ENCODE results near the gene TFDP1. TPM values are rescaled to one million over a fixed set of nuclear protein-coding genes. Genes with fewer than 3 reads are reported as not detected.

TFDP1 gene
- total RNA-seq, 3 donors from 2014 or later (not counting 1 experiment from before 2014, with no cell fraction given) = 26.3 to 44.3 (median 29.2) TPM

DNA sequence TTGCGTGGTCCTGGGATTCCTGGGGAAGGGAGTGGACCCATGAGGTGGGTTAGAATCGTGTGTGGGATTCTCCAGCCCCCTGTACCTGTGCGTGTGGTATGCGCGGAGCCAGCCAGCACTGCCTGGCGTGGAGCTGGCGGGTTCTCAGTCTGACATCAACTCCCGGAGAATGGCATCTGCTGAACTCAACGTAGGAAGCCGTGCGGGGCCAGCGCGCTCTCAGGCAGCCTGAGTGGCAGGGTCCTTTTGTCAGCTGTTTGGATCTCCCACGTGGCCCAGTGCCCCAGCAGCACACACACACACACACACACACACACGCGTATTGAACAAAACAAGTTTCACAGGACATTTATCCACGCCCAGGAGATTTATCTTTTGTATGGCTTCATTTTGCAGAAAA, 45.3 kb downstream of the TFDP1 start:
- H3K4me1 Mint-ChIP-seq = peaks cover 0 to 13% of the 10 kb centered on the region in 2 donors
- no peak for ATAC-seq
- Histone ChIP-seq H3K4me1 (ENCODE audit: control insufficient read depth, insufficient read depth, low read length) (no peaks in the 10 kb centered on the region), H3K27me3 (ENCODE audit: control insufficient read depth, insufficient read depth, low read length) (no peaks in the 10 kb centered on the region), H3K9me3 (ENCODE audit: control insufficient read depth, insufficient read depth, low read length) (no peaks in the 10 kb centered on the region), H3K27ac (ENCODE audit: low read length) (no peak overlapping the region), H3K4me3 (ENCODE audit: low read length) (no peak overlapping the region), H3K36me3 (ENCODE audit: control insufficient read depth, insufficient read depth, low read length) (peaks cover 13% of the 10 kb centered on the region)
- intact Hi-C loops (cut with micrococcal nuclease) = no loop called here
- no peak overlapping the region for H3K4me3 Mint-ChIP-seq
- no peaks in the 10 kb centered on the region for H3K9me3 Mint-ChIP-seq
- no peaks in the 10 kb centered on the region for H3K36me3 Mint-ChIP-seq
- DNase-seq = no peak
- 98% methylated on average over 15 of the region's 17 CpGs for WGBS (ENCODE audit: insufficient coverage)
- no peaks in the 10 kb centered on the region for H3K27me3 Mint-ChIP-seq (ENCODE audit: low read depth in 2 of 2)
- H3K27ac Mint-ChIP-seq = no peak overlapping the region
- TF ChIP-seq, protein P1, sequence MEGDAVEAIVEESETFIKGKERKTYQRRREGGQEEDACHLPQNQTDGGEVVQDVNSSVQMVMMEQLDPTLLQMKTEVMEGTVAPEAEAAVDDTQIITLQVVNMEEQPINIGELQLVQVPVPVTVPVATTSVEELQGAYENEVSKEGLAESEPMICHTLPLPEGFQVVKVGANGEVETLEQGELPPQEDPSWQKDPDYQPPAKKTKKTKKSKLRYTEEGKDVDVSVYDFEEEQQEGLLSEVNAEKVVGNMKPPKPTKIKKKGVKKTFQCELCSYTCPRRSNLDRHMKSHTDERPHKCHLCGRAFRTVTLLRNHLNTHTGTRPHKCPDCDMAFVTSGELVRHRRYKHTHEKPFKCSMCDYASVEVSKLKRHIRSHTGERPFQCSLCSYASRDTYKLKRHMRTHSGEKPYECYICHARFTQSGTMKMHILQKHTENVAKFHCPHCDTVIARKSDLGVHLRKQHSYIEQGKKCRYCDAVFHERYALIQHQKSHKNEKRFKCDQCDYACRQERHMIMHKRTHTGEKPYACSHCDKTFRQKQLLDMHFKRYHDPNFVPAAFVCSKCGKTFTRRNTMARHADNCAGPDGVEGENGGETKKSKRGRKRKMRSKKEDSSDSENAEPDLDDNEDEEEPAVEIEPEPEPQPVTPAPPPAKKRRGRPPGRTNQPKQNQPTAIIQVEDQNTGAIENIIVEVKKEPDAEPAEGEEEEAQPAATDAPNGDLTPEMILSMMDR (IDR thresholded peaks at IDR 0.05) = no peak

DNA sequence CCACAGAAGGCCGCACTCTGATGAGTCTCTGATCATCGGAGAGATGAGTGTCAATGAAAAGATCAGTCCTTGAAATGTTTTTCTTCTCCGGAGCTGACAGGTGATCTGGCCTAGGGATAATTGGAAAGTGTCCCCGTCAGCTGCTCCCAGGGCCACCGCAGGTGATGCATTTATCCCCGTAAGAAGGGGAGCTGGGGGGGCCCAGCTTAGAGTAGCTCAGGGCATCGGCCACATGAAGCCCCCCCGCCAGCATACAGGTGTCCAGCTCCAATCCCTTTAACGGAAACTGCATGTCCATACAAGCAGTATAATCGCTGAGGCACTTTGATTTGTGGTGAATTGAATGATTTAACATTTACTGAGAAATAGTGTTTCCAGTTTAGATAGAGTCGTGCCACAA, 45.7 kb downstream of the TFDP1 start:
- Mint-ChIP-seq H3K4me3 (no peak overlapping the region), H3K4me1 (peaks cover 0 to 13% of the 10 kb centered on the region in 2 donors), H3K9me3 (no peaks in the 10 kb centered on the region), H3K27me3 (ENCODE audit: low read depth in 2 of 2) (no peaks in the 10 kb centered on the region), H3K27ac (no peak overlapping the region), H3K36me3 (no peaks in the 10 kb centered on the region)
- no peak overlapping the region for H3K4me3 ChIP-seq (ENCODE audit: low read length)
- WGBS (ENCODE audit: insufficient coverage) = 97% methylated on average over 11 of the region's 11 CpGs
- no peaks in the 10 kb centered on the region for H3K9me3 ChIP-seq (ENCODE audit: control insufficient read depth, insufficient read depth, low read length)
- no peak for DNase-seq
- no peaks in the 10 kb centered on the region for H3K27me3 ChIP-seq (ENCODE audit: control insufficient read depth, insufficient read depth, low read length)
- H3K27ac ChIP-seq (ENCODE audit: low read length) = no peak overlapping the region
- ATAC-seq = no peak
- TF ChIP-seq, protein P1 (IDR thresholded peaks at IDR 0.05) = no peak
- H3K4me1 ChIP-seq (ENCODE audit: control insufficient read depth, insufficient read depth, low read length) = no peaks in the 10 kb centered on the region
- peaks cover 13% of the 10 kb centered on the region for H3K36me3 ChIP-seq (ENCODE audit: control insufficient read depth, insufficient read depth, low read length)
- intact Hi-C loops (cut with micrococcal nuclease) = no loop called here

DNA sequence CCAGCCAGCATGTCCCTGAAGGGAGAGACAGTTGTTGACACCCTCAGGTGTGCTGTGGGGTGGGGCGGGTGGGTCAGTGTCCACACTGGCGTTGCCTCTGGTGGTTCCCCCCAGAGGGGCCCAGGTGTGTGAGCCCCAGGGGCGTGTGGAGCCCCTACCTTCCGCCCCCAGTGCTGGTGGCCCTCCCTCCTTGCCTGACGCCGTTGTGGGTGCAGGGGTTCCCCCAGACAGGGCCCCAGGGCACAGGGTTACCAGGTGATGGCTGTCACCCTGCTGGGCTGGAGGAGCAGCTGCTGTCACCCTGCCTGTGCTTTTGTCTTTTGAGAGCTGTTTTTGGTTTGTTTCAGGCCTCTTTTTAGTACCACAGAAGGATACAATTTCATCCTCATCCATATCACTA, 46.3 kb downstream of the TFDP1 start:
- H3K9me3 ChIP-seq (ENCODE audit: control insufficient read depth, insufficient read depth, low read length) = no peaks in the 10 kb centered on the region
- H3K4me1 ChIP-seq (ENCODE audit: control insufficient read depth, insufficient read depth, low read length) = no peaks in the 10 kb centered on the region
- no peaks in the 10 kb centered on the region for H3K27me3 ChIP-seq (ENCODE audit: control insufficient read depth, insufficient read depth, low read length)
- H3K4me3 ChIP-seq (ENCODE audit: low read length) = no peak overlapping the region
- Mint-ChIP-seq H3K4me1 (peaks cover 0 to 13% of the 10 kb centered on the region in 2 donors), H3K36me3 (no peaks in the 10 kb centered on the region), H3K27ac (no peak overlapping the region), H3K27me3 (ENCODE audit: low read depth in 2 of 2) (no peaks in the 10 kb centered on the region), H3K4me3 (no peak overlapping the region), H3K9me3 (no peaks in the 10 kb centered on the region)
- intact Hi-C loops (cut with micrococcal nuclease) = no loop called here
- peaks cover 13% of the 10 kb centered on the region for H3K36me3 ChIP-seq (ENCODE audit: control insufficient read depth, insufficient read depth, low read length)
- H3K27ac ChIP-seq (ENCODE audit: low read length) = no peak overlapping the region
- no peak for ATAC-seq
- TF ChIP-seq, protein P1 (IDR thresholded peaks at IDR 0.05) = no peak
- DNase-seq = no peak
- WGBS (ENCODE audit: insufficient coverage) = 85% methylated on average over 6 of the region's 6 CpGs

DNA sequence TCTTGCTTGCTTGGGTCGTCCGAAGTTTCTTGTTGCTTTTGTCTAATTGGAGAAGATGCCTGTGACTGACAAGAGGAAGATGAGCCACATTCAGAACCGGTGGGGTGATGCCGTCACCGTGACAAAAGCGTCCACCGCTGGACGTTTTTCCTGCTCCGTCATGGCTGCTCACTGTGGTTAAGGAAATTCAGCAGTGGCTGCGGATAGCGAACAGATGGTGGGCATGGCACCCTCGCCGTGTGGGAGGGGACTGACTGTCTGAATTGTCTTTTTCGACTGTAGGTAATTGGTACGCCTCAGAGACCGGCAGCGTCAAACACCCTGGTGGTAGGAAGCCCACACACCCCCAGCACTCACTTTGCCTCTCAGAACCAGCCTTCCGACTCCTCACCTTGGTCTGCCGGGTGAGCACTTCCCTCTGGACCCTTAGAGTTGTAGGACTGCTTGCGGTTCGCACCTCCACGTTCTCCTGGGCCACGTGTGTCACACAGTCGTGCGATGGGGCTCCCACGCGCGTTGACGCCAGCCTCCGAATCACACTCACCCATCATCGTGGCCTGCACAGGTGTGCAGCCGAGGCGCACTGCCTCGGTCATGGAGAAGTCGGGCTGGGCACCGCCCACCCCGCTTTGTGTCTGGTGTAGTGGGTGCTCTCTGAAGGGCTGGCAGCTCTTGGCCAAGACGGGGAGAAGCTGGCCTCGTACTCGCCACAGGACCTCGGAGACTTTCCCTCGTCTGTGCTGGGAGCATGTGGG, 47.0 kb downstream of the TFDP1 start:
- Mint-ChIP-seq H3K36me3 (no peaks in the 10 kb centered on the region), H3K4me3 (no peak overlapping the region), H3K9me3 (no peaks in the 10 kb centered on the region), H3K27ac (no peak overlapping the region), H3K4me1 (peaks cover 0 to 13% of the 10 kb centered on the region in 2 donors), H3K27me3 (ENCODE audit: low read depth in 2 of 2) (no peaks in the 10 kb centered on the region)
- no peak overlapping the region for H3K27ac ChIP-seq (ENCODE audit: low read length)
- peaks cover 16% of the 10 kb centered on the region for H3K36me3 ChIP-seq (ENCODE audit: control insufficient read depth, insufficient read depth, low read length)
- no peaks in the 10 kb centered on the region for H3K9me3 ChIP-seq (ENCODE audit: control insufficient read depth, insufficient read depth, low read length)
- TF ChIP-seq, protein P1 (IDR thresholded peaks at IDR 0.05) = no peak
- intact Hi-C loops (cut with micrococcal nuclease) = no loop called here
- DNase-seq (no peak), ATAC-seq (no peak)
- no peaks in the 10 kb centered on the region for H3K27me3 ChIP-seq (ENCODE audit: control insufficient read depth, insufficient read depth, low read length)
- WGBS (ENCODE audit: insufficient coverage) = 96% methylated on average over 42 of the region's 42 CpGs
- no peak overlapping the region for H3K4me3 ChIP-seq (ENCODE audit: low read length)
- no peaks in the 10 kb centered on the region for H3K4me1 ChIP-seq (ENCODE audit: control insufficient read depth, insufficient read depth, low read length)
